ENCODE measurements around the gene DTWD2. TPM values are rescaled to one million over a fixed set of nuclear protein-coding genes. Genes with fewer than 3 reads are reported as not detected.

Gene DTWD2
- total RNA-seq, 4 donors from 2014 or later = 7.1 to 10.5 (median 9.1) TPM

- no peak for DNase-seq (ENCODE audit: extremely low spot score)
- TF ChIP-seq POLR2A (IDR thresholded peaks at IDR 0.05; ENCODE audit: low read depth) (no peak), POLR2AphosphoS5 (IDR thresholded peaks at IDR 0.05) (no peak), EP300 (IDR thresholded peaks at IDR 0.05) (no peak)
- TF ChIP-seq, protein P1, sequence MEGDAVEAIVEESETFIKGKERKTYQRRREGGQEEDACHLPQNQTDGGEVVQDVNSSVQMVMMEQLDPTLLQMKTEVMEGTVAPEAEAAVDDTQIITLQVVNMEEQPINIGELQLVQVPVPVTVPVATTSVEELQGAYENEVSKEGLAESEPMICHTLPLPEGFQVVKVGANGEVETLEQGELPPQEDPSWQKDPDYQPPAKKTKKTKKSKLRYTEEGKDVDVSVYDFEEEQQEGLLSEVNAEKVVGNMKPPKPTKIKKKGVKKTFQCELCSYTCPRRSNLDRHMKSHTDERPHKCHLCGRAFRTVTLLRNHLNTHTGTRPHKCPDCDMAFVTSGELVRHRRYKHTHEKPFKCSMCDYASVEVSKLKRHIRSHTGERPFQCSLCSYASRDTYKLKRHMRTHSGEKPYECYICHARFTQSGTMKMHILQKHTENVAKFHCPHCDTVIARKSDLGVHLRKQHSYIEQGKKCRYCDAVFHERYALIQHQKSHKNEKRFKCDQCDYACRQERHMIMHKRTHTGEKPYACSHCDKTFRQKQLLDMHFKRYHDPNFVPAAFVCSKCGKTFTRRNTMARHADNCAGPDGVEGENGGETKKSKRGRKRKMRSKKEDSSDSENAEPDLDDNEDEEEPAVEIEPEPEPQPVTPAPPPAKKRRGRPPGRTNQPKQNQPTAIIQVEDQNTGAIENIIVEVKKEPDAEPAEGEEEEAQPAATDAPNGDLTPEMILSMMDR (IDR thresholded peaks at IDR 0.05) = no peak
- WGBS = 80% methylated on average over 3 of the region's 3 CpGs
- Histone ChIP-seq H3K9me3 (no peaks in the 10 kb centered on the region), H3K4me3 (no peak overlapping the region), H3K27me3 (no peaks in the 10 kb centered on the region), H3K27ac (replicated peaks in 1 of 4) (no peak overlapping the region), H3K36me3 (no peaks in the 10 kb centered on the region), H3K4me1 (peaks cover 9 to 13% (median 12%) of the 10 kb centered on the region in 4 donors)
- intact Hi-C loops (cut with DNase I) = no loop called here
Observed at GRCh38 chr5:118796081-118796480, 192.3 kb downstream of the DTWD2 start.

GRCh38 chr5:118794281-118794680, 194.1 kb downstream of the DTWD2 start:
- no peaks in the 10 kb centered on the region for H3K27me3 ChIP-seq
- peaks cover 9 to 19% (median 14%) of the 10 kb centered on the region in 4 donors for H3K4me1 ChIP-seq
- intact Hi-C loops (cut with DNase I) = loop anchor here (5.0 kb wide), 2 partner anchors 1202 to 1342 kb away; no protein-coding TSS in a partner anchor
- WGBS = 91% methylated on average over 3 of the region's 3 CpGs
- DNase-seq (ENCODE audit: extremely low spot score) = no peak
- TF ChIP-seq EP300 (IDR thresholded peaks at IDR 0.05) (no peak), POLR2A (IDR thresholded peaks at IDR 0.05; ENCODE audit: low read depth) (no peak), POLR2AphosphoS5 (IDR thresholded peaks at IDR 0.05) (no peak)
- TF ChIP-seq, protein P1 (IDR thresholded peaks at IDR 0.05) = no peak
- no peaks in the 10 kb centered on the region for H3K9me3 ChIP-seq
- H3K4me3 ChIP-seq = no peak overlapping the region
- H3K36me3 ChIP-seq = no peaks in the 10 kb centered on the region
- no peak overlapping the region for H3K27ac ChIP-seq (replicated peaks in 1 of 4)

DNA sequence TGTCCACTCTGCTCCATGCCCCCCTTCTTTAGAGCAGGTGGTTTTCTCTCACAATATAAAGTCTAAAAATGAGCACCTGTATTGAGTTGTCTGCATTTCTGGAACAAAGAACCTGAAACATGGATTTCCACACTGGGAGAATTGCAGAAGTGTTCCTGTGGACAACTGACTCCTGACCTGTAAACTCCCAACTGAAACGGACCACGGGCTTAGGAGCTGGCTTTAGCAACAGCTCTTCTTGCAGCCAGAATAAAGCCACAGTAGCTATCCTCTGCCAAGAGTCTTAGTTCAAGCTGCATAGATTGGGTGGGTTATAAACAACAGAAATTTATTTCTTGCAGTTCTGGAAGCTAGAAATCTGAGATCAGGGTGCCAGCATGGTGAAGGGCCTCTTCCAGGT, 194.7 kb downstream of the DTWD2 start:
- intact Hi-C loops (cut with DNase I) = loop anchor here (5.0 kb wide), 2 partner anchors 1201 to 1341 kb away; no protein-coding TSS in a partner anchor
- H3K36me3 ChIP-seq = no peaks in the 10 kb centered on the region
- H3K4me1 ChIP-seq = peaks cover 9 to 19% (median 14%) of the 10 kb centered on the region in 4 donors
- H3K27ac ChIP-seq (replicated peaks in 1 of 4) = no peak overlapping the region
- DNase-seq (ENCODE audit: extremely low spot score) = no peak
- no peaks in the 10 kb centered on the region for H3K27me3 ChIP-seq
- TF ChIP-seq POLR2AphosphoS5 (IDR thresholded peaks at IDR 0.05) (no peak), EP300 (IDR thresholded peaks at IDR 0.05) (no peak), POLR2A (IDR thresholded peaks at IDR 0.05; ENCODE audit: low read depth) (no peak)
- TF ChIP-seq, protein P1 (IDR thresholded peaks at IDR 0.05) = no peak
- H3K4me3 ChIP-seq = no peak overlapping the region
- H3K9me3 ChIP-seq = no peaks in the 10 kb centered on the region
- WGBS = 47% methylated on average over 2 of the region's 2 CpGs

DNA sequence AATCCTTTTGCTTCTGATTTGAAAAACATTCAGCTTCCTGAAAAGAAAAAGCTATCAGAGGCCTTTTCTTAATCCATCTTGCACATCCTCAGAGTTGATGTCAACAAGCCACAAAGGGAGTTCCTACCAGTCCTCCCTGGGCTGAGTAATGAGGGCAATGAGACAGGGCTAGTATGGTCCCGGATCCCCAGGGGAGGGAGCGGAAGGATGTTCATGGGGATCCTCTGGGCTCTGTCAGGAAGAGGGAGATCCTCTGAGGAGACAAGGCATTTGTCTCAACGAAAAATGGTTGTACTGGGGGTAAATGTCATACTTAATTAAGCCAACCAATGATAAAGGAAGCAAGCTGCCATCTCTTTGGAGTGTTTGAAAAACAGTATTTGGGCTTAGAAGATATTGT, 195.3 kb downstream of the DTWD2 start:
- intact Hi-C loops (cut with DNase I) = loop anchor here (5.0 kb wide), 2 partner anchors 1201 to 1341 kb away; no protein-coding TSS in a partner anchor
- H3K27ac ChIP-seq (replicated peaks in 1 of 4) = no peak overlapping the region
- DNase-seq (ENCODE audit: extremely low spot score) = no peak
- no peaks in the 10 kb centered on the region for H3K36me3 ChIP-seq
- H3K4me1 ChIP-seq = peaks cover 9 to 19% (median 14%) of the 10 kb centered on the region in 4 donors
- 73% methylated on average over 3 of the region's 3 CpGs for WGBS
- no peak for TF ChIP-seq POLR2AphosphoS5 (IDR thresholded peaks at IDR 0.05)
- no peak for TF ChIP-seq EP300 (IDR thresholded peaks at IDR 0.05)
- TF ChIP-seq, protein P1 (IDR thresholded peaks at IDR 0.05) = no peak
- no peak for TF ChIP-seq POLR2A (IDR thresholded peaks at IDR 0.05; ENCODE audit: low read depth)
- H3K4me3 ChIP-seq = no peak overlapping the region
- no peaks in the 10 kb centered on the region for H3K9me3 ChIP-seq
- H3K27me3 ChIP-seq = no peaks in the 10 kb centered on the region

Measured in esophagus muscularis mucosa (tissue), 4 donors.